DOHH2 (cell line): ENCODE results near the gene NLGN1.

Experiments
- H3F3A ChIP-seq: fragments of 200-600 bp; sonication (generic), shearing (Covaris generic); 2 replicates; pipeline ENCODE4 v1.6.0; 2016; ENCODE audit warnings: antibody characterized with exemption, mild to moderate bottlenecking; ENCODE audit not compliant: control insufficient read depth, insufficient read depth
- H3K27ac ChIP-seq: fragments of 200-600 bp; sonication (generic); 2 replicates; pipeline ENCODE4 v1.5.1; 2014; ENCODE audit warnings: low read depth, mild to moderate bottlenecking, low read length, moderate library complexity
- H3K27me3 ChIP-seq: fragments of 200-600 bp; sonication (generic); 2 replicates; pipeline ENCODE4 v1.6.1; 2014; ENCODE audit warnings: mild to moderate bottlenecking, low read length, mixed read lengths; ENCODE audit not compliant: control insufficient read depth
- H3K36me3 ChIP-seq: fragments of 200-600 bp; sonication (generic); 2 replicates; pipeline ENCODE4 v1.6.1; 2014; ENCODE audit warnings: mild to moderate bottlenecking, low read length, moderate library complexity, mixed read lengths; ENCODE audit not compliant: control insufficient read depth
- H3K4me1 ChIP-seq: fragments of 200-600 bp; sonication (generic); 2 replicates; pipeline ENCODE4 v1.6.1; 2014; ENCODE audit warnings: mild to moderate bottlenecking, low read length, mixed read lengths; ENCODE audit not compliant: control insufficient read depth
- H3K4me2 ChIP-seq: fragments of 200-600 bp; sonication (generic); 2 replicates; pipeline ENCODE4 v1.6.0; 2014; ENCODE audit warnings: mild to moderate bottlenecking, low read length, moderate library complexity
- H3K4me3 ChIP-seq: fragments of 200-600 bp; sonication (generic); 2 replicates; pipeline ENCODE4 v1.5.1; 2014; ENCODE audit warnings: mild to moderate bottlenecking, low read length, mixed read lengths
- H3K79me2 ChIP-seq: fragments of 200-600 bp; sonication (generic); 2 replicates; pipeline ENCODE4 v1.6.1; 2014; ENCODE audit warnings: mild to moderate bottlenecking, low read length, mixed read lengths; ENCODE audit not compliant: control insufficient read depth
- H3K9me2 ChIP-seq: fragments of 200-600 bp; sonication (generic); replicated peaks from 2 replicates; pipeline ENCODE4 v1.6.1; 2014; ENCODE audit warnings: mild to moderate bottlenecking, low read length, mixed read lengths; ENCODE audit not compliant: control insufficient read depth
- H3K9me3 ChIP-seq: fragments of 200-600 bp; sonication (generic); 2 replicates; pipeline ENCODE4 v1.6.1; 2014; ENCODE audit warnings: antibody characterized with exemption, low read length, mixed read lengths; ENCODE audit not compliant: control insufficient read depth, insufficient read depth
- H4K20me1 ChIP-seq: fragments of 200-600 bp; sonication (generic); 2 replicates; pipeline ENCODE4 v1.6.0; 2014; ENCODE audit warnings: low read depth, mild to moderate bottlenecking, antibody characterized with exemption, low read length, moderate library complexity; ENCODE audit not compliant: control insufficient read depth, insufficient read depth
- CTCF ChIP-seq: fragments of 200-600 bp; sonication (generic); IDR thresholded peaks from one replicate; pipeline ENCODE4 v1.5.1; 2014; ENCODE audit warnings: antibody characterized with exemption, mild to moderate bottlenecking, low read depth, low read length; ENCODE audit not compliant: poor library complexity, severe bottlenecking
- EZH2phosphoT487 ChIP-seq: fragments of 200-600 bp; sonication (generic); IDR thresholded peaks from 2 replicates; pipeline ENCODE4 v1.6.1; 2017; ENCODE audit warnings: borderline replicate concordance, mild to moderate bottlenecking, antibody characterized with exemption, low read length, moderate library complexity, mixed read lengths

NLGN1 gene

GRCh38 chr3:173789530-173790162 is 392.1 kb downstream of the NLGN1 start:
- TF ChIP-seq EZH2phosphoT487 (no peak), CTCF (no peak)
- Histone ChIP-seq H3K36me3 (no peaks in the 10 kb centered on the region), H3K27ac (no peak overlapping the region), H3K4me1 (no peaks in the 10 kb centered on the region), H3K79me2 (no peaks in the 10 kb centered on the region), H3K9me3 (no peaks in the 10 kb centered on the region), H4K20me1 (no peaks in the 10 kb centered on the region), H3F3A (no peaks in the 10 kb centered on the region), H3K4me2 (no peak overlapping the region), H3K9me2 (no peaks in the 10 kb centered on the region), H3K4me3 (no peak overlapping the region), H3K27me3 (no peaks in the 10 kb centered on the region)

GRCh38 chr3:173793963-173794362 is 396.4 kb downstream of the NLGN1 start:
- H3K27ac ChIP-seq, result no peak overlapping the region
- H3K4me2 ChIP-seq, result no peak overlapping the region
- H3K9me2 ChIP-seq, result no peaks in the 10 kb centered on the region
- H3K27me3 ChIP-seq, result no peaks in the 10 kb centered on the region
- no peaks in the 10 kb centered on the region for H3K4me1 ChIP-seq
- no peak overlapping the region for H3K4me3 ChIP-seq
- H3F3A ChIP-seq, result no peaks in the 10 kb centered on the region
- no peaks in the 10 kb centered on the region for H3K36me3 ChIP-seq
- no peaks in the 10 kb centered on the region for H4K20me1 ChIP-seq
- H3K9me3 ChIP-seq, result no peaks in the 10 kb centered on the region
- H3K79me2 ChIP-seq, result no peaks in the 10 kb centered on the region
- no peak for TF ChIP-seq CTCF
- no peak for TF ChIP-seq EZH2phosphoT487

- H3K36me3 ChIP-seq, result no peaks in the 10 kb centered on the region
- no peaks in the 10 kb centered on the region for H3K79me2 ChIP-seq
- H3K4me3 ChIP-seq, result no peak overlapping the region
- H3K27ac ChIP-seq, result no peak overlapping the region
- H3K4me1 ChIP-seq, result no peaks in the 10 kb centered on the region
- H3K4me2 ChIP-seq, result no peak overlapping the region
- H3F3A ChIP-seq, result no peaks in the 10 kb centered on the region
- H3K27me3 ChIP-seq, result no peaks in the 10 kb centered on the region
- no peaks in the 10 kb centered on the region for H3K9me3 ChIP-seq
- no peaks in the 10 kb centered on the region for H4K20me1 ChIP-seq
- TF ChIP-seq CTCF (no peak), EZH2phosphoT487 (no peak)
- no peaks in the 10 kb centered on the region for H3K9me2 ChIP-seq
Observed at GRCh38 chr3:173796405-173796804, 398.9 kb downstream of the NLGN1 start.
